H1 (cell line): ENCODE data around the gene GABBR1.

Experiments
- BRCA1 ChIP-seq: IDR thresholded peaks from 2 replicates; pipeline ENCODE4 v1.6.1; 2012; ENCODE audit warnings: low read depth, low read length, improper control_type of control experiment
- CHD7 ChIP-seq: fragments of 300-600 bp; sonication (generic); IDR thresholded peaks from 2 replicates; pipeline ENCODE4 v1.7.1; 2012; ENCODE audit warnings: low read length, moderate library complexity, mild to moderate bottlenecking, inconsistent platforms; ENCODE audit not compliant: insufficient replicate concordance
- NRF1 ChIP-seq: IDR thresholded peaks from 2 replicates; pipeline ENCODE4 v1.6.1; 2011; ENCODE audit warnings: mild to moderate bottlenecking, low read depth, low read length, improper control_type of control experiment

- no peak for TF ChIP-seq CHD7
- TF ChIP-seq BRCA1 = no peak
- no peak for TF ChIP-seq NRF1
Measured at GRCh38 chr6:29674008-29674407, 41.0 kb upstream of the GABBR1 start.
